HFF-Myc (cell line): ENCODE results near the gene DCAF5.
A peak's percentile ranks its signal among the peaks of the same experiment; 100 is the strongest.

ENCODE experiments used
- DNase-seq: peaks from one replicate; pipeline ENCODE4 v3.0.0-alpha.2; 2011; ENCODE audit warnings: low read depth; ENCODE audit errors: extremely low read depth
- H3K4me3 ChIP-seq: replicated peaks from 2 replicates; pipeline ENCODE4 v1.5.1; 2011; ENCODE audit warnings: low read depth, mild to moderate bottlenecking, control low read depth, low read length
- CTCF ChIP-seq: IDR thresholded peaks from 2 replicates; pipeline ENCODE4 v1.5.1; 2012; ENCODE audit warnings: mild to moderate bottlenecking, low read depth, low read length, control low read depth; ENCODE audit errors: missing control alignments

Gene DCAF5

GRCh38 chr14:69004731-69005431, 148.0 kb downstream of the DCAF5 start:
- no peak for DNase-seq
- TF ChIP-seq CTCF = no peak
- no peak overlapping the region for H3K4me3 ChIP-seq

GRCh38 chr14:69003626-69004025, 149.3 kb downstream of the DCAF5 start:
- no peak for TF ChIP-seq CTCF
- no peak overlapping the region for H3K4me3 ChIP-seq
- DNase-seq = no peak

GRCh38 chr14:69002069-69002468, 150.8 kb downstream of the DCAF5 start:
- peak; percentile 22 for TF ChIP-seq CTCF
- no peak overlapping the region for H3K4me3 ChIP-seq
- DNase-seq = no peak

GRCh38 chr14:69001375-69001774, 151.5 kb downstream of the DCAF5 start:
- no peak for DNase-seq
- no peak for TF ChIP-seq CTCF
- no peak overlapping the region for H3K4me3 ChIP-seq
